Neural cell (in vitro differentiated cells): ENCODE measurements around the gene AVPR1B.

Experiments used
- EZH2 ChIP-seq: fragments of 200-600, 300-800 bp; shearing (Covaris generic), sonication (generic); IDR thresholded peaks from 2 replicates; pipeline ENCODE4 v1.6.1; 2014; ENCODE audit warnings: antibody characterized with exemption, low read length, borderline replicate concordance, mild to moderate bottlenecking; ENCODE audit not compliant: insufficient read depth, poor library complexity, severe bottlenecking
- SMC3 ChIP-seq: fragments of 450-650 bp; conservative IDR thresholded peaks from 2 replicates; pipeline ENCODE4 v1.6.1; 2014; ENCODE audit warnings: antibody characterized with exemption, mild to moderate bottlenecking, moderate library complexity; ENCODE audit not compliant: poor library complexity
- TAF1 ChIP-seq: IDR thresholded peaks from 2 replicates; pipeline ENCODE4 v1.6.1; 2012; ENCODE audit warnings: low read depth
- TF ChIP-seq, protein P1 (sequence below): fragments of 450-650 bp; IDR thresholded peaks from 2 replicates; pipeline ENCODE4 v1.5.1; 2014; ENCODE audit warnings: antibody characterized with exemption, mild to moderate bottlenecking, moderate library complexity; ENCODE audit not compliant: poor library complexity, severe bottlenecking

GRCh38 chr1:206143537-206144172 is 26.5 kb upstream of the AVPR1B start:
- TF ChIP-seq SMC3 (no peak), EZH2 (no peak), TAF1 (no peak)
- TF ChIP-seq, protein P1, sequence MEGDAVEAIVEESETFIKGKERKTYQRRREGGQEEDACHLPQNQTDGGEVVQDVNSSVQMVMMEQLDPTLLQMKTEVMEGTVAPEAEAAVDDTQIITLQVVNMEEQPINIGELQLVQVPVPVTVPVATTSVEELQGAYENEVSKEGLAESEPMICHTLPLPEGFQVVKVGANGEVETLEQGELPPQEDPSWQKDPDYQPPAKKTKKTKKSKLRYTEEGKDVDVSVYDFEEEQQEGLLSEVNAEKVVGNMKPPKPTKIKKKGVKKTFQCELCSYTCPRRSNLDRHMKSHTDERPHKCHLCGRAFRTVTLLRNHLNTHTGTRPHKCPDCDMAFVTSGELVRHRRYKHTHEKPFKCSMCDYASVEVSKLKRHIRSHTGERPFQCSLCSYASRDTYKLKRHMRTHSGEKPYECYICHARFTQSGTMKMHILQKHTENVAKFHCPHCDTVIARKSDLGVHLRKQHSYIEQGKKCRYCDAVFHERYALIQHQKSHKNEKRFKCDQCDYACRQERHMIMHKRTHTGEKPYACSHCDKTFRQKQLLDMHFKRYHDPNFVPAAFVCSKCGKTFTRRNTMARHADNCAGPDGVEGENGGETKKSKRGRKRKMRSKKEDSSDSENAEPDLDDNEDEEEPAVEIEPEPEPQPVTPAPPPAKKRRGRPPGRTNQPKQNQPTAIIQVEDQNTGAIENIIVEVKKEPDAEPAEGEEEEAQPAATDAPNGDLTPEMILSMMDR, result no peak
